ENCODE measurements around the gene KCND3. TPM values are rescaled to one million over a fixed set of nuclear protein-coding genes. Genes with fewer than 3 reads are reported as not detected.

Gene KCND3
- total RNA-seq, 1 donor from 2014 or later: not detected

- no peak overlapping the region for H3K4me3 ChIP-seq (ENCODE audit: low read depth, low read length)
- TF ChIP-seq CTCF (conservative IDR thresholded peaks at IDR 0.05; ENCODE audit: low read depth, low read length): no peak
- DNase-seq (ENCODE audit: low read depth): no peak
These were observed 239.8 kb downstream of the KCND3 start for GRCh38 chr1:111749628-111750027.

- no peak for TF ChIP-seq CTCF (conservative IDR thresholded peaks at IDR 0.05; ENCODE audit: low read depth, low read length)
- no peak overlapping the region for H3K4me3 ChIP-seq (ENCODE audit: low read depth, low read length)
- DNase-seq (ENCODE audit: low read depth): no peak
These were observed 241.5 kb downstream of the KCND3 start for GRCh38 chr1:111747947-111748346.

GRCh38 chr1:111747282-111747734 lies 242.2 kb downstream of the KCND3 start:
- TF ChIP-seq CTCF (conservative IDR thresholded peaks at IDR 0.05; ENCODE audit: low read depth, low read length): peak; percentile 82
- no peak for DNase-seq (ENCODE audit: low read depth)
- no peak overlapping the region for H3K4me3 ChIP-seq (ENCODE audit: low read depth, low read length)

- no peak overlapping the region for H3K4me3 ChIP-seq (ENCODE audit: low read depth, low read length)
- no peak for DNase-seq (ENCODE audit: low read depth)
- TF ChIP-seq CTCF (conservative IDR thresholded peaks at IDR 0.05; ENCODE audit: low read depth, low read length): no peak
These were observed 242.9 kb downstream of the KCND3 start for GRCh38 chr1:111746614-111746999.

GRCh38 chr1:111745675-111746613 lies 243.5 kb downstream of the KCND3 start:
- no peak for DNase-seq (ENCODE audit: low read depth)
- no peak for TF ChIP-seq CTCF (conservative IDR thresholded peaks at IDR 0.05; ENCODE audit: low read depth, low read length)

GRCh38 chr1:111743679-111744101 lies 245.8 kb downstream of the KCND3 start:
- H3K4me3 ChIP-seq (ENCODE audit: low read depth, low read length): no peak overlapping the region
- TF ChIP-seq CTCF (conservative IDR thresholded peaks at IDR 0.05; ENCODE audit: low read depth, low read length): no peak
- no peak for DNase-seq (ENCODE audit: low read depth)

More at GRCh38 chr1:111745675-111746613, 243.5 kb downstream of the KCND3 start:
- H3K4me3 ChIP-seq (ENCODE audit: low read depth, low read length): no peak overlapping the region
